Measurements from ENCODE around the gene LRRC55. TPM values are rescaled to one million over a fixed set of nuclear protein-coding genes. Genes with fewer than 3 reads are reported as not detected.
"Not testable (repeated sequence)": the region's sequence is repeated elsewhere in the genome, so short reads cannot be mapped to it uniquely, and the experiment has no call there.

The LRRC55 gene
- total RNA-seq, 2 donors from 2014 or later, result not detected

DNA sequence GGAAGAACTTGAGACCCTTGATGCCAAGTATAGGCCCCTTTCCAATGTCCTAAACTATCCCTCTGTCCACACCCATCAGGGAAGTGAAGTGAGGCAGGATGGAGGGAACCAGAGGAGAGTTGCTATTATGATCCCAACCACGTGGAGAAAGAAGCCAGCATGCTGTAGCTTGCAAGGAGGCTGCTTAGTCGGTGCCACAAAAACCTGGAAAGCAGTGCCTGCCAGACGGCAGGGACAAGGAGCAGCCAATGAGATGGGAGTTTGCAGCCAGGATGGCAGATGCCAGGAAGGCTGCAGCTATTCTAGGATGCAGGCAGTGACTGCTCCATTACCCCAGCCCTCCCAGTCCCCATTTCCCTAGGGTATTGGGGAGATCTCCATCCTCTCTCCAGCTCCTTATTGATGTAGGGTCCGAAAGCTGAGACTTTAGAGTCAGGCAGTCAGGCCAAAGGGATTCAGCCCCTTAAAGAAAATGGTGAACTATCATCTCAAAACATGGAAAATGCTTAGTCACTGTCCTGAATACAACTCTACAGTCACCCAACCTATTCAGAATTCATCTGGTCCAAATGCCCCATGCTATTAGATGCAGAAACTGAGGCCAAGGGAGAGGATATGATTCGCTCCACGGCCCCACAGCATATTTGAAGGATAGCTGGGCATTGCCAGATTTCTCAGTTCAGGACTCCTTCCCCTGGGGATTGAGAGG is 18.4 kb upstream of the LRRC55 start:
- Histone ChIP-seq H3K27ac (no peak overlapping the region), H3K9me3 (no peaks in the 10 kb centered on the region), H3K27me3 (no peaks in the 10 kb centered on the region), H3K4me3 (no peak overlapping the region), H3K36me3 (replicated peaks in 1 of 2; ENCODE audit: insufficient read depth in 1 of 2, low read depth in 2 of 2) (no peaks in the 10 kb centered on the region), H3K4me1 (no peaks in the 10 kb centered on the region)
- no peak for TF ChIP-seq POLR2A (IDR thresholded peaks at IDR 0.05)
- TF ChIP-seq, protein P1, sequence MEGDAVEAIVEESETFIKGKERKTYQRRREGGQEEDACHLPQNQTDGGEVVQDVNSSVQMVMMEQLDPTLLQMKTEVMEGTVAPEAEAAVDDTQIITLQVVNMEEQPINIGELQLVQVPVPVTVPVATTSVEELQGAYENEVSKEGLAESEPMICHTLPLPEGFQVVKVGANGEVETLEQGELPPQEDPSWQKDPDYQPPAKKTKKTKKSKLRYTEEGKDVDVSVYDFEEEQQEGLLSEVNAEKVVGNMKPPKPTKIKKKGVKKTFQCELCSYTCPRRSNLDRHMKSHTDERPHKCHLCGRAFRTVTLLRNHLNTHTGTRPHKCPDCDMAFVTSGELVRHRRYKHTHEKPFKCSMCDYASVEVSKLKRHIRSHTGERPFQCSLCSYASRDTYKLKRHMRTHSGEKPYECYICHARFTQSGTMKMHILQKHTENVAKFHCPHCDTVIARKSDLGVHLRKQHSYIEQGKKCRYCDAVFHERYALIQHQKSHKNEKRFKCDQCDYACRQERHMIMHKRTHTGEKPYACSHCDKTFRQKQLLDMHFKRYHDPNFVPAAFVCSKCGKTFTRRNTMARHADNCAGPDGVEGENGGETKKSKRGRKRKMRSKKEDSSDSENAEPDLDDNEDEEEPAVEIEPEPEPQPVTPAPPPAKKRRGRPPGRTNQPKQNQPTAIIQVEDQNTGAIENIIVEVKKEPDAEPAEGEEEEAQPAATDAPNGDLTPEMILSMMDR (IDR thresholded peaks at IDR 0.05), result no peak
- intact Hi-C loops (cut with DNase I), result no loop called here
- no peak for ATAC-seq
- 59 to 67% methylated on average over 6 of the region's 6 CpGs for WGBS, 2 donors
- no peak for DNase-seq

DNA sequence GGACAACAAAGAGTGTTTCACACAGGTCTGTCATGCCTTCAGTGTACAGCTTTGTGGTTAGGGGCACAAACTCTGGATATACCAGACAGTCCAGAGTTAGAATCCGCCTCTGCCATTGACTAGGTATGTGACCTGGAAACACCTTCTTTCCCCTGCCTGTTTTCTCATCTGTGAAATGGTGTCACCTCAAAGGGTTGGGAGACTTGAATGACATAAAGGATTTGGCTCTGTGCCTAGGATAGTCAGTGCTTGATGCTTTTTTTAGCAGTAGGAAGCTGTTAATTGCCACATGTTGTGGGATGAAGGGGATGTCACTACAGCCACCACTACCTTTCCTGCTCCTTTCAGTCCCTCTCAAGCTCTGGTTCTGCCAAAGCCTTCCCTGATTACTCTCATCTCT is 17.4 kb upstream of the LRRC55 start:
- H3K9me3 ChIP-seq, result no peaks in the 10 kb centered on the region
- ATAC-seq, result no peak

DNA sequence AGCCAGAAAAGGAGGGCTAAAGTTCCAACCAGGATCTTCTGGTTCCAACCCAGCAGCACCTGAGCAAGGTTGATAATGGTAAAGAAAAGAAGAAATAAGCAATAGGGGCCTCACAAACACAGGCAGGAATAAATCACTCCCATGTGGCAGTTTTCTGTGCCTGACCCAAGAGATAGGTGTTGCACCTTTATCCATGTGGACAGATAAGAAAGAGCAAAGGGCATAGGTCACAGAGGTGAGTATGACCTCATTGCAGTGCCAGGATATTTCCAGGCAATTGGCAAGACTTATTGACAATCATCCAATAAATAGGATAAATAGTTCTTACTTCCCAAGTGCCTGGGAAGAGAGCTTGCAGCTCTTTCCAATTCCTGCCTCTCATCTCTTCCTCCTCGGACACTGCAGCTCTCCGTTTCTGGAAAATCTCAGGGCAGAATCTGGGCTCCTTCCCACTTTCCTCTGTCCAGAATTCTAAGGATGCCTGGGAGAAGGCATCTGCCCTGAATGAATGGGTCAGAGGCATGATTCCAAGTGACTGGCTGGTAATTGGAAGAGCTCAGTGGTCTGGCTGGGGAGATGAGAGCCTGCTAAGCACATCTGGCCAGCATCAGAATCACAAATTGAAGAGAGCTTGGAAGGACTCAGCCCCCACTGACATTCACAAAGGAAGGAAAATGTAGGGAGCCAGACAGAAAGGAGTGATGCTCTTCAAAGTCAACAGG is 14.5 kb upstream of the LRRC55 start:
- H3K27ac ChIP-seq, result no peak overlapping the region
- H3K4me3 ChIP-seq, result no peak overlapping the region
- ATAC-seq (no peak), DNase-seq (peak in 1 of 4 donors; percentile 16)
- no peaks in the 10 kb centered on the region for H3K4me1 ChIP-seq
- TF ChIP-seq POLR2A (IDR thresholded peaks at IDR 0.05), result no peak
- TF ChIP-seq, protein P1 (IDR thresholded peaks at IDR 0.05), result no peak
- H3K36me3 ChIP-seq (replicated peaks in 1 of 2; ENCODE audit: insufficient read depth in 1 of 2, low read depth in 2 of 2), result no peaks in the 10 kb centered on the region
- 51 to 64% methylated on average over 2 of the region's 2 CpGs for WGBS, 2 donors
- no peaks in the 10 kb centered on the region for H3K27me3 ChIP-seq
- intact Hi-C loops (cut with DNase I), result no loop called here
- H3K9me3 ChIP-seq, result no peaks in the 10 kb centered on the region

More for the DNA sequence above, 17.4 kb upstream of the LRRC55 start:
- H3K27me3 ChIP-seq, result no peaks in the 10 kb centered on the region
- H3K4me3 ChIP-seq, result no peak overlapping the region
- H3K36me3 ChIP-seq (replicated peaks in 1 of 2; ENCODE audit: insufficient read depth in 1 of 2, low read depth in 2 of 2), result no peaks in the 10 kb centered on the region
- intact Hi-C loops (cut with DNase I), result no loop called here
- no peaks in the 10 kb centered on the region for H3K4me1 ChIP-seq
- no peak for DNase-seq
- H3K27ac ChIP-seq, result no peak overlapping the region
- TF ChIP-seq, protein P1 (IDR thresholded peaks at IDR 0.05), result no peak
- TF ChIP-seq POLR2A (IDR thresholded peaks at IDR 0.05), result no peak
- WGBS, 2 donors, result 75 to 88% methylated on average over 1 of the region's 1 CpG

DNA sequence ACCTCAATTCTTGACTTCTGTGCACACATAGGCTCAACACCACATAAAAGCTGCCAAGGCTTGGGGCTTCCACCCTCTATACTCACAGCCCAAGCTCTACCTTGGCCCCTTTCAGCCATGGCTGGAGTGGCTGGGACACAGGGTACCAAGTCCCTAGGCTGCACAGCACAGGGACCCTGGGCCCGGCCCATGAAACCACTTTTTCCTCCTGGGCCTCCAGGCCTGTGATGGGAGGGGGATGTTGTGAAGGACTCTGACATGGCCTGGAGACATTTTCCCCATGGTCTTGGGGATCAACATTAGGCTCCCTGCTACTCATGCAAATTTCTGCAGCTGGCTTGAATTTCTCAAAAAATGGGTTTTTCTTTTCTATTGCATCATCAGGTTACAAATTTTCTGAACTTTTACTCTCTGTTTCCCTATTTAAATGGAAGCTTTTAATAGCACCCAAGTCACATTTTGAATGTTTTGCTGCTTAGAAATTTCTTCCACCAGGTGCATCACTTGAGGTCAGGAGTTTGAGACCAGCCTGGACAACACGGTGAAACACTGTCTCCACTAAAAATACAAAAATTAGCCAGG is 11.9 kb upstream of the LRRC55 start:
- intact Hi-C loops (cut with DNase I); H3K27ac ChIP-seq; H3K36me3 ChIP-seq (replicated peaks in 1 of 2; ENCODE audit: insufficient read depth in 1 of 2, low read depth in 2 of 2); DNase-seq; H3K27me3 ChIP-seq; H3K4me1 ChIP-seq; ATAC-seq; H3K4me3 ChIP-seq; H3K9me3 ChIP-seq: not testable (repeated sequence)
- WGBS, 2 donors, result 84 to 97% methylated on average over 2 of the region's 2 CpGs

DNA sequence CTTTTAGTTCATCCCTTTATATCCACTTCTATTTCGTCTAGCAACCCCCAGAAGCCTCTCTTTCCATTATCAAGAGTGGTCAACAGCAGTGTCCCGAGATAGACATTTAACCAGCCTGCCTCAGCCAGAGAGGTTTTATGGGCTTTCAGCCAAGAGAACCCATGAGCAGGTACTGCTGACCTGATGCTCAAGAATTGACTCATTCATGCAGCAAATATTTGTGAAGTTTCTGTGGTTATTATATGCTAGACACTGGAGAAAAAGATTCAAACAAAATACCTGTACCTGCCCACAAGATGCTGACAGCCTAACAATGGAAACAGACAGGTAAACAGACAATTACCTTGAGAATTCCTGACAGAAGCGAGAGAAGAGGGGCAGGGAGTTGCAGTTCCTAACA is 9.7 kb upstream of the LRRC55 start:
- Histone ChIP-seq H3K27me3 (no peaks in the 10 kb centered on the region), H3K4me3 (no peak overlapping the region), H3K36me3 (replicated peaks in 1 of 2; ENCODE audit: insufficient read depth in 1 of 2, low read depth in 2 of 2) (no peaks in the 10 kb centered on the region), H3K9me3 (no peaks in the 10 kb centered on the region), H3K4me1 (no peaks in the 10 kb centered on the region), H3K27ac (no peak overlapping the region)
- intact Hi-C loops (cut with DNase I), result no loop called here
- WGBS, 2 donors, result 35 to 39% methylated on average over 3 of the region's 3 CpGs
- ATAC-seq (no peak), DNase-seq (no peak)
- TF ChIP-seq, protein P1 (IDR thresholded peaks at IDR 0.05), result no peak
- TF ChIP-seq POLR2A (IDR thresholded peaks at IDR 0.05), result no peak
